ENCODE results near the gene GJD4. TPM values are rescaled to one million over a fixed set of nuclear protein-coding genes. Genes with fewer than 3 reads are reported as not detected.

The GJD4 gene
- total RNA-seq, 2 donors from 2014 or later: not detected

DNA sequence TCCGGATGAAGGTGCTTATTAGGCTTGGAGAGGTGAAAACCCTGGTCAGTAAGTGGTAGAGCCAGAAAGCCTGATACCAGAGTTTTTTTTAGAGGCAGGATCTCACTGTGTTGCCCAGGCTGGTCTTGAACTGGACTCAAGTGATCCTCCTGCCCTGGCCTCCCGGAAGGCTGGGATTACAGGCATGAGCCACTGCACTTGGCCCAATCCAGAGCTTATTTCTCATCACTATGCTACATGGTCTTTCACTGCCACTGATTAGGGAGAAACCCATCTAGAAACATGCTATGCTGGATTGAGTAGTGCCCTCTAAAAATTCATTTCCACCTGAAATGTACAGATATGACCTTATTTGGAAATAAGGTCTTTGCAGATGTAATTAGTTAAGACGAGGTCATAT is 28.4 kb upstream of the GJD4 start:
- DNase-seq (no peak), ATAC-seq (no peak)
- intact Hi-C loops (cut with DNase I, micrococcal nuclease): no loop called here

GRCh38 chr10:35577926-35578617 is 27.1 kb upstream of the GJD4 start:
- ATAC-seq (no peak), DNase-seq (no peak)
- intact Hi-C loops (cut with DNase I, micrococcal nuclease): no loop called here

GRCh38 chr10:35578618-35578956 is 26.6 kb upstream of the GJD4 start:
- DNase-seq (no peak), ATAC-seq (no peak)
- intact Hi-C loops (cut with DNase I, micrococcal nuclease): no loop called here

DNA sequence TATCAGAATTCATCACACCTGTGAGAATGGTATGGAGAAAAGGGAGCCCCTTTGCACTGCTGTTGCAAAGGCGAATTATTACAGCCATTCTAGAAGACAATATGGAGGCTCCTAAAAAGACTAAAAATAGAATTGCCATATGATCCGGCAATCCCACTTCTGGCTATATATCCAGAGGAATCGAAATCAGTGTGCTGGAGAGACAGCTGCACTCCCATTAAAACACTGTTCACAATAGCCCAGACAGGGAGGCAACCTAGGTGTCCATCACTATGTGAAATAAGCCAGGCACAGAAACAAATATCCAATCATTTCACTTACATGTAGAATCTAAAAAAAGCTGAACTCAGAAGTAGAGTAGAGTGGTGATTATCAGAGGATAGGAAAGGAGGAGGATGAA is 26.0 kb upstream of the GJD4 start:
- ATAC-seq: no peak
- intact Hi-C loops (cut with DNase I, micrococcal nuclease): no loop called here
- no peak for DNase-seq

- ATAC-seq: no peak
- intact Hi-C loops (cut with DNase I, micrococcal nuclease): no loop called here
These were observed 25.3 kb upstream of the GJD4 start for GRCh38 chr10:35579726-35580422.

GRCh38 chr10:35580423-35580770 is 24.7 kb upstream of the GJD4 start:
- no peak for ATAC-seq
- intact Hi-C loops (cut with DNase I, micrococcal nuclease): no loop called here
- no peak for DNase-seq

More at GRCh38 chr10:35579726-35580422, 25.3 kb upstream of the GJD4 start:
- DNase-seq: no peak

DNA sequence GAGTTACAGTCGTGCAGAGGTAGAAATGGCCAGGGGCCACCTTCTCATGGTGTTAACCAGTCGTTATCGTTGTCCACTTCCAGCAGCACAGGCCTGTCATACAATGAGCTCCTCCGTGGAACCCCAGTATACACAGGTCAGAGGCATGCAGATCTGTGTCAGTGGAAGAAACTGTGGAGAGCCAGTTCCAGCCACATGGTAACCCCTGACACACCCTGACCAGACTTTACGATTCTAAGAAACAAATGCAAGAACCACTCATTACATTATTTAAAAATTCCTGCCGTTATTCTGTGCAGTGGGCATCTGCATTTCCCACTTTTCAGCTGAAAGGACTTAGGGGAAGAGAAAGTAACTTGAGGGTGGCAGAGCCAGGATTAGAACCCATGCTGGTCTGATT is 23.5 kb upstream of the GJD4 start:
- DNase-seq: no peak
- intact Hi-C loops (cut with DNase I, micrococcal nuclease): no loop called here
- ATAC-seq: no peak

DNA sequence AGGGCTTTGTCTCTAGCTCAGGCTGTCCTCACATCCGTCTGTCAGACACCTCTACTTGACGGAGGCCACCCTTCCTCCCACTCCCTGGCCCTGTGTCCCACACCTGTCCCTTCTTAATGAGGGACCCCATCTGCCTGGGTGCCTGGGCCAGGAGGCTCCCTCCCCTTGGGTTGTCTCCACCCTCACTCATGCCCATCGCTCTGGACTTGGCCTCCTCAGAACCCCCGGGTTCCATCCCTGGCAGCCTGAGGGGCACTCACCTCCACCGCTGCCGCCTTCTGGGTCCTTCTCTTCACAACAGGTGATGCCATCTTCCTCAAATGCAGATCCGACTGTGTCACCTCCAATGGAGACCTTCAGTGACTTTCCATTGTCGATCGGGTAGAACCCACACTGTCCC is 20.2 kb upstream of the GJD4 start:
- ATAC-seq (no peak), DNase-seq (no peak)
- intact Hi-C loops (cut with DNase I, micrococcal nuclease): no loop called here

DNA sequence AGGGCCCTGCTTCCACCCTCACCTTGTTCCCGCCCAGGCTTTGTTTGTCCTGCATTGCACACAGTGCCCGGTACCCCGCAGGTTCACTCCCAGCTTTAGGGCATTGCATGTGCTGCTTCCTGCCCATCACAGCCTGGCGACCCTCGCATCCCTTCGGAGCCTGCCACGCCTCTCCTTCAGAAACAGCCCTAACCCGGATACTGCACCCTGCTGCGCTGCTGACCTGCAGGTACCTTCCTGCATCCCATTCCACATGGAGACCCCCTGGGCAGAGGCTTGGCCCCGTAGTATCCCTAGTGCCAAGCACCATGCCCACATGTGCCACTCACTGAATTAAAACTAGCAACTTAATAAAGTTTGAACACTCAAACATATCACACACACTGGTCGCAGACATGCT is 19.8 kb upstream of the GJD4 start:
- DNase-seq: no peak

GRCh38 chr10:35585903-35586535 is 19.1 kb upstream of the GJD4 start:
- intact Hi-C loops (cut with DNase I, micrococcal nuclease): no loop called here
- no peak for DNase-seq
- peak; percentile 69 for ATAC-seq

More for the DNA sequence above, 19.8 kb upstream of the GJD4 start:
- intact Hi-C loops (cut with DNase I, micrococcal nuclease): no loop called here
- no peak for ATAC-seq

- intact Hi-C loops (cut with DNase I, micrococcal nuclease): no loop called here
- no peak for ATAC-seq
- DNase-seq: no peak
These were observed 16.3 kb upstream of the GJD4 start for GRCh38 chr10:35588836-35589235.

DNA sequence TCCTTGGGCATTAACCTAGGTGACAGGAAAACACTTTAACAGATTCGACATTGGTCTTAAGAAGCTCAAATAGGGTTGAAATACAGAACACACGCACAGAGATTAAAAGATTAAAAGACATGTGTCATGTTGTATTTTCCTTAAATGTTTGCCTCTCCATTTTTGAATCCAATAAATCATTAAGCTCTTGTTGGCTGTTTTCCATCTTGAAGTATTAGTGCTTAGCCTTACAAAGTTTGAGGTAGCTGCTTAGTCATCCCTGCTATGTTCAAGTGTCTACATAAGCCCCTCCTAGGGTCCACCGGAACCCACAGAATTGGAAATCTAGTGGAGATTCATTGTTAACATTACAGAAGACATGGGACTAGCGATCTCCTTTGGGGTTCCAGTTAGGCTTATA is 12.7 kb upstream of the GJD4 start:
- DNase-seq (no peak), ATAC-seq (no peak)
- intact Hi-C loops (cut with DNase I, micrococcal nuclease): no loop called here

- intact Hi-C loops (cut with DNase I, micrococcal nuclease): no loop called here
- ATAC-seq: no peak
- DNase-seq: no peak
These were observed 10.7 kb upstream of the GJD4 start for GRCh38 chr10:35594115-35595079.

DNA sequence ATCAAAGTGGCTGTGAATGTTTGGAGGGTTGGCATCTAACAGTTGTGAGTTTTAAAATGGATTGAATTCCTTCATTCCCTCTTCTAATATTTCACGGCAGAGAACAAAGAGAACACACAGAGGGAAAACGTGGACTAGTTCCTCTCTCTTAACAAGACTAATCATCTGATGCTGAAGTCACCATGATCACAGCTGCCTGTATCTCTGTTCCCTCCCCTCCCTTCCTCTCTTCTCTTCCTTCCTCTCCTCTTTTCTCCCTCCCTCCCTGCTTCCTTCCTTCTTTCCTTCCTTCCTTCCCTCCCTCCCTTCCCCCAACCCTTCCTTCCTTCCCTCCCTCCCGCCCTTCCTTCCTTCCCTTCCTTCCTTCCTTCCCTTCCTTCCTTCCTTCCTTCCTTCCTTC is 10.0 kb upstream of the GJD4 start:
- intact Hi-C loops (cut with DNase I, micrococcal nuclease): no loop called here
- DNase-seq (no peak), ATAC-seq (no peak)

DNA sequence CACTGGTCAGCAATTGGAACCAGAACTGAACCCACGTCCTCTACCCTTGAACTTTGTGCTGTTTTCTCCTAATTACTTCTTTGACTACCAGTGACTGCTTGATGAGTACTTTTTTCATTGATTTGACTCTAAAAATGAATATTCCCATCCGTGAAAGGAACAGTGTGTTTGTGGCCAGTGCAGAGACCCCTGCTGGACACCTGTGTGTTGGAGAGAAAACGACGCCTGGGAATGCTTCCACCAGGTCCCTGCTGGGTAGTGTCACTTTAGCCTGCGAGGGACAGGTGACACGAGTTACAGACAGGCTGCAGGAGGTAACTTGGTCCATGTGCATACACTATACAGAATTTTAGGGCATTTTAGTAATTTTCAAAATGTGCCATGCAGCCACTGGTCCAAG is 6.8 kb upstream of the GJD4 start:
- no peak for ATAC-seq
- intact Hi-C loops (cut with DNase I, micrococcal nuclease): no loop called here

GRCh38 chr10:35600193-35600592 is 4.9 kb upstream of the GJD4 start:
- DNase-seq (no peak), ATAC-seq (no peak)
- intact Hi-C loops (cut with DNase I, micrococcal nuclease): no loop called here

More for the DNA sequence above, 6.8 kb upstream of the GJD4 start:
- peak in 1 of 2 donors; percentile 12 for DNase-seq

- intact Hi-C loops (cut with DNase I, micrococcal nuclease): no loop called here
- ATAC-seq (no peak), DNase-seq (no peak)
These were observed 1.3 kb downstream of the GJD4 start for GRCh38 chr10:35606430-35606829.

DNA sequence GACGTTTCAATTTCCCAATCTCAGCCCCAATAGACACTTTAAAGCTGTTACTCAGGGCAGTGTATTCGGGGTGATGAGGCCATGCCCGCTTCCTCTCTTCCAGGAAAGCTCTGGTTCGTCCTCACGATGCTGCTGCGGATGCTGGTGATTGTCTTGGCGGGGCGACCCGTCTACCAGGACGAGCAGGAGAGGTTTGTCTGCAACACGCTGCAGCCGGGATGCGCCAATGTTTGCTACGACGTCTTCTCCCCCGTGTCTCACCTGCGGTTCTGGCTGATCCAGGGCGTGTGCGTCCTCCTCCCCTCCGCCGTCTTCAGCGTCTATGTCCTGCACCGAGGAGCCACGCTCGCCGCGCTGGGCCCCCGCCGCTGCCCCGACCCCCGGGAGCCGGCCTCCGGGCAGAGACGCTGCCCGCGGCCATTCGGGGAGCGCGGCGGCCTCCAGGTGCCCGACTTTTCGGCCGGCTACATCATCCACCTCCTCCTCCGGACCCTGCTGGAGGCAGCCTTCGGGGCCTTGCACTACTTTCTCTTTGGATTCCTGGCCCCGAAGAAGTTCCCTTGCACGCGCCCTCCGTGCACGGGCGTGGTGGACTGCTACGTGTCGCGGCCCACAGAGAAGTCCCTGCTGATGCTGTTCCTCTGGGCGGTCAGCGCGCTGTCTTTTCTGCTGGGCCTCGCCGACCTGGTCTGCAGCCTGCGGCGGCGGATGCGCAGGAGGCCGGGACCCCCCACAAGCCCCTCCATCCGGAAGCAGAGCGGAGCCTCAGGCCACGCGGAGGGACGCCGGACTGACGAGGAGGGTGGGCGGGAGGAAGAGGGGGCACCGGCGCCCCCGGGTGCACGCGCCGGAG is 2.6 kb downstream of the GJD4 start:
- intact Hi-C loops (cut with DNase I, micrococcal nuclease): no loop called here
- DNase-seq (no peak), ATAC-seq (no peak)

DNA sequence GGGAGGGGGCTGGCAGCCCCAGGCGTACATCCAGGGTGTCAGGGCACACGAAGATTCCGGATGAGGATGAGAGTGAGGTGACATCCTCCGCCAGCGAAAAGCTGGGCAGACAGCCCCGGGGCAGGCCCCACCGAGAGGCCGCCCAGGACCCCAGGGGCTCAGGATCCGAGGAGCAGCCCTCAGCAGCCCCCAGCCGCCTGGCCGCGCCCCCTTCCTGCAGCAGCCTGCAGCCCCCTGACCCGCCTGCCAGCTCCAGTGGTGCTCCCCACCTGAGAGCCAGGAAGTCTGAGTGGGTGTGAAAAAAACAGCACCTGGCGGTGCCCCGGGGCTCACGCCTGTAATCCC is 3.2 kb downstream of the GJD4 start:
- DNase-seq (no peak), ATAC-seq (no peak)
- intact Hi-C loops (cut with DNase I, micrococcal nuclease): no loop called here

All from left colon (tissue), 2 donors.